GM10248 (cell line): ENCODE results near the gene VIL1.

Experiments
- CTCF ChIA-PET: fragments of 300-600 bp; sonication (Branson Sonifier 250); formaldehyde crosslinking; extraction: SDS; loops from one replicate; lab custom pipeline; 2021; ENCODE audit warnings: antibody characterized with exemption; lab: Yijun Ruan, JAX
- POLR2A ChIA-PET: fragments of 350-650 bp; sonication (Branson Sonifier 250); formaldehyde crosslinking; extraction: SDS; loops from one replicate; lab custom pipeline; 2020; ENCODE audit warnings: antibody characterized with exemption; lab: Yijun Ruan, JAX
- DNase-seq: peaks from one replicate; pipeline ENCODE4 v3.0.0; 2012; ENCODE audit errors: extremely low spot score
- CTCF ChIP-seq: IDR thresholded peaks from 2 replicates; pipeline ENCODE4 v1.5.1; 2012; ENCODE audit warnings: mild to moderate bottlenecking, low read depth; ENCODE audit errors: extremely low read depth, missing control alignments, control extremely low read depth

The VIL1 gene

GRCh38 chr2:218378053-218378452 lies 40.9 kb upstream of the VIL1 start:
- no peak for DNase-seq
- TF ChIP-seq CTCF: no peak
- CTCF ChIA-PET: interaction anchor here (0.6 to 3.4 kb wide), 5 partner anchors 13 to 474 kb away, joined by 3 to 12 read pairs (median 3); partner anchors contain the start of gene CATIP
- POLR2A ChIA-PET: no interaction called here

- CTCF ChIA-PET: interaction anchor here (1.1 to 2.5 kb wide), 2 partner anchors 14 to 15 kb away, joined by 4 to 6 read pairs; no protein-coding TSS in a partner anchor
These were observed 37.0 kb upstream of the VIL1 start, which contains the start of gene SLC11A1 for GRCh38 chr2:218381916-218382366. TSS of gene SLC11A1 (plus strand) at chr2:218382273. CDS start at chr2:218382369, 96 bp downstream.

GRCh38 chr2:218382785-218383184 lies 36.1 kb upstream of the VIL1 start:
- DNase-seq: no peak
- ChIA-PET POLR2A (no interaction called here), CTCF (interaction anchor here (1.0 to 2.5 kb wide), 5 partner anchors 11 to 81 kb away, joined by 3 to 7 read pairs (median 4); no protein-coding TSS in a partner anchor)
- no peak for TF ChIP-seq CTCF

More at GRCh38 chr2:218381916-218382366, 37.0 kb upstream of the VIL1 start, which contains the start of gene SLC11A1:
- no peak for DNase-seq
- POLR2A ChIA-PET: no interaction called here
- no peak for TF ChIP-seq CTCF

- DNase-seq: no peak
- POLR2A ChIA-PET: no interaction called here
- CTCF ChIA-PET: interaction anchor here (1.0 to 2.8 kb wide), 7 partner anchors 10 to 82 kb away, joined by 3 to 8 read pairs (median 6); partner anchors contain the start of gene CATIP
- TF ChIP-seq CTCF: no peak
These were observed 34.9 kb upstream of the VIL1 start for GRCh38 chr2:218383892-218384519.

GRCh38 chr2:218384975-218385374 lies 33.9 kb upstream of the VIL1 start:
- DNase-seq: no peak
- no peak for TF ChIP-seq CTCF
- ChIA-PET POLR2A (no interaction called here), CTCF (interaction anchor here (1.0 to 2.8 kb wide), 5 partner anchors 9 to 113 kb away, joined by 3 to 8 read pairs (median 5); partner anchors contain the start of gene CATIP)

- ChIA-PET CTCF (interaction anchor here (1.3 to 2.8 kb wide), 4 partner anchors 9 to 85 kb away, joined by 3 to 8 read pairs (median 6); partner anchors contain the start of gene CATIP), POLR2A (no interaction called here)
- DNase-seq: no peak
- no peak for TF ChIP-seq CTCF
These were observed 32.2 kb upstream of the VIL1 start for GRCh38 chr2:218386505-218387368.
